ENCODE results near the gene GPANK1. TPM values are rescaled to one million over a fixed set of nuclear protein-coding genes. Genes with fewer than 3 reads are reported as not detected.

GPANK1 gene
- total and polyA plus RNA-seq, 9 of the 15 experiments (the other 6 are each of a cell fraction or from before 2014, with no cell fraction given): 32.2 to 111 (median 46.3) TPM

GRCh38 chr6:31619805-31620585 is 44.8 kb downstream of the GPANK1 start (continued):
- TF ChIP-seq NR4A1 (CRISPR knock-in tag; IDR thresholded peaks at IDR 0.05) (peak; percentile 96), NR4A1 (tag; IDR thresholded peaks at IDR 0.05) (no peak; the same call in 1 of the 2 replicates), CEBPZ (IDR thresholded peaks at IDR 0.05; ENCODE audit: borderline replicate concordance, low read depth, low read length) (no peak), RNF2 (IDR thresholded peaks at IDR 0.05) (peak; percentile 69), ZNF311 (CRISPR knock-in tag; IDR thresholded peaks at IDR 0.05) (no peak), HES1 (IDR thresholded peaks at IDR 0.05; ENCODE audit: low read depth) (0 out of 2 replicates have a peak, but pooled peaks have one; percentile 22), JUND (IDR thresholded peaks at IDR 0.05; ENCODE audit: borderline replicate concordance, low read depth, low read length) (peak; percentile 80), JUND (tag; IDR thresholded peaks at IDR 0.05; ENCODE audit: borderline replicate concordance, low read depth, low read length) (peak; percentile 77), ZFX (CRISPR knock-in tag; IDR thresholded peaks at IDR 0.05) (peak; percentile 75; the same call in 1 of the 2 replicates), ETV1 (tag; conservative IDR thresholded peaks at IDR 0.05; ENCODE audit: low read depth) (no peak; the same call in 1 of the 2 replicates), ZNF780A (CRISPR knock-in tag; IDR thresholded peaks at IDR 0.05) (no peak), ZSCAN32 (CRISPR knock-in tag; IDR thresholded peaks at IDR 0.05) (peak; percentile 91), SUPT5H (IDR thresholded peaks at IDR 0.05) (peak; percentile 99), CEBPB (tag; IDR thresholded peaks at IDR 0.05) (peak; percentile 89), ZBTB5 (IDR thresholded peaks at IDR 0.05) (no peak), NFIX (CRISPR knock-in tag; IDR thresholded peaks at IDR 0.05; ENCODE audit: low read depth) (peak; percentile 17; the same call in 1 of the 2 replicates), U2AF2 (optimal IDR thresholded peaks at IDR 0.05; ENCODE audit: low read depth, low read length) (no peak), TAL1 (IDR thresholded peaks at IDR 0.05) (peak; percentile 24; the same call in 1 of the 2 replicates), ZNF12 (CRISPR knock-in tag; IDR thresholded peaks at IDR 0.05) (no peak; the same call in 1 of the 2 replicates), MXD1 (CRISPR knock-in tag; IDR thresholded peaks at IDR 0.05; ENCODE audit: borderline replicate concordance, poor library complexity, severe bottlenecking) (no peak), CHD4 (IDR thresholded peaks at IDR 0.05; ENCODE audit: insufficient read depth, insufficient replicate concordance, low read depth, low read length, poor library complexity, severe bottlenecking) (no peak)
